Thyroid gland (tissue), 4 donors: Measurements from ENCODE around the gene ZNF774.
"Not testable (repeated sequence)": the region's sequence is repeated elsewhere in the genome, so short reads cannot be mapped to it uniquely, and the experiment has no call there.

ENCODE experiments used
- POLR2A ChIP-seq, 2 donors: fragments of 450-650 bp; IDR thresholded peaks; one replicate each; pipeline ENCODE4 v1.6.1; 2017; ENCODE audit warnings: antibody characterized with exemption in 2 of 2, mild to moderate bottlenecking in 2 of 2, moderate library complexity in 1 of 2
- TF ChIP-seq, protein P1 (sequence below), 6 experiments: fragments of 200-600 bp in 3 of 6; fragments of 450-650 bp in 3 of 6; sonication (generic) in 3 of 6; IDR thresholded peaks; one replicate each; pipeline ENCODE4 v1.5.1; 2016 to 2019; ENCODE audit warnings: antibody characterized with exemption in 6 of 6, mild to moderate bottlenecking in 2 of 6, inconsistent platforms in 1 of 6, moderate library complexity in 1 of 6

DNA sequence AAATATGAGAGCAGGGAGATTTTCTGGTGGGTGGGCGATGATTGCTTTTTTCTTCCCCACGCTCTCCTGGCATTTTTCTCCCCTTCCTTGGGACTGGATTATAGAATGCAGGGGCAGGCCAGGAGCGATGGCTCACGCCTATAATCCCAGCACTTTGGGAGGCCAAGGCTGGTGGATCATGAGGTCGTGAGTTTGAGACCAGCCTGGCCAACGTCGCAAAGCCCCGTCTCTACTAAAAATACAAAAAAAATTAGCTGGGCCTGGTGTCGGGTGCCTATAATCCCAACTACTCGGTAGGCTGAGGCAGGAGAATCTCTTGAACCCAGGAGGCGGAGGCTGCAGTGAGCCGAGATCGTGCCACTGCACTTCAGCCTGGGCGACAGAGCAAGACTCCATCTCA is 46.7 kb upstream of the ZNF774 start:
- TF ChIP-seq, protein P1, sequence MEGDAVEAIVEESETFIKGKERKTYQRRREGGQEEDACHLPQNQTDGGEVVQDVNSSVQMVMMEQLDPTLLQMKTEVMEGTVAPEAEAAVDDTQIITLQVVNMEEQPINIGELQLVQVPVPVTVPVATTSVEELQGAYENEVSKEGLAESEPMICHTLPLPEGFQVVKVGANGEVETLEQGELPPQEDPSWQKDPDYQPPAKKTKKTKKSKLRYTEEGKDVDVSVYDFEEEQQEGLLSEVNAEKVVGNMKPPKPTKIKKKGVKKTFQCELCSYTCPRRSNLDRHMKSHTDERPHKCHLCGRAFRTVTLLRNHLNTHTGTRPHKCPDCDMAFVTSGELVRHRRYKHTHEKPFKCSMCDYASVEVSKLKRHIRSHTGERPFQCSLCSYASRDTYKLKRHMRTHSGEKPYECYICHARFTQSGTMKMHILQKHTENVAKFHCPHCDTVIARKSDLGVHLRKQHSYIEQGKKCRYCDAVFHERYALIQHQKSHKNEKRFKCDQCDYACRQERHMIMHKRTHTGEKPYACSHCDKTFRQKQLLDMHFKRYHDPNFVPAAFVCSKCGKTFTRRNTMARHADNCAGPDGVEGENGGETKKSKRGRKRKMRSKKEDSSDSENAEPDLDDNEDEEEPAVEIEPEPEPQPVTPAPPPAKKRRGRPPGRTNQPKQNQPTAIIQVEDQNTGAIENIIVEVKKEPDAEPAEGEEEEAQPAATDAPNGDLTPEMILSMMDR (IDR thresholded peaks at IDR 0.05), result not testable (repeated sequence)
- not testable (repeated sequence) for TF ChIP-seq POLR2A (IDR thresholded peaks at IDR 0.05)
